Motor neuron (in vitro differentiated cells): ENCODE results near the gene HOXC10. TPM values are rescaled to one million over a fixed set of nuclear protein-coding genes. Genes with fewer than 3 reads are reported as not detected.

Experiments
- ATAC-seq, 8 experiments: fragments of 200-7000 bp; cut with Tn5 transposase; replicated peaks in 6 of 8; 2 replicates each; pipeline ENCODE4 v1.8.0; 2021; ENCODE audit warnings: mild to moderate bottlenecking in 8 of 8, moderate library complexity in 8 of 8
- H3K27ac ChIP-seq, 2 donors: fragments of 250-450 bp; sonication (Bioruptor Pico); 2 replicates each; pipeline ENCODE4 v1.9.0; 2021; ENCODE audit warnings: antibody characterized with exemption in 2 of 2, mild to moderate bottlenecking in 2 of 2, moderate library complexity in 1 of 2
- H3K4me1 ChIP-seq, 2 donors: fragments of 250-450 bp; sonication (Bioruptor Pico); replicated peaks in 1 of 2; 2 replicates each; pipeline ENCODE4 v1.6.1; 2021; ENCODE audit warnings: antibody characterized with exemption in 2 of 2, mild to moderate bottlenecking in 2 of 2, moderate library complexity in 1 of 2
- H3K4me3 ChIP-seq, 5 donors: fragments of 250-450 bp; sonication (Bioruptor Pico); 2 replicates each; pipeline ENCODE4 v1.9.0; 2021; ENCODE audit warnings: antibody characterized with exemption in 5 of 5, mild to moderate bottlenecking in 5 of 5, moderate library complexity in 4 of 5
- WGBS, 10 experiments: fragments of 450-650 bp; shearing (Covaris generic); methylation state at CpG; one replicate each; pipeline ENCODE4 v1.0.0; 2022; 5-methylcytosine and 5-hydroxymethylcytosine counted together
- in situ Hi-C, 9 experiments: fragments of 400-800 bp; cut with MboI; loops; one replicate each; pipeline ENCODE4 v1.15.0; 2021; ENCODE audit warnings: low sequenced_read_pairs in 9 of 9, low pct_unique_long_range_greater_than_20kb in 2 of 9; ENCODE audit not compliant: unreplicated experiment in 9 of 9
- total RNA-seq, 8 experiments: library from RNA; unstranded; fragments of 300-600 nt; gene quantifications; 2 replicates each; pipeline versions ENCODE4 v1.2.3 to v1.2.4, GENCODE V29; 2022

Gene HOXC10
- total RNA-seq, 8 experiments from 2014 or later: 0.14 to 75.5 (median 1.0) TPM; not detected in 3

GRCh38 chr12:54032627-54033100 lies 47.7 kb downstream of the HOXC10 start, which contains the start of gene HOXC5:
HOXC5 (plus strand) TSS chr12:54033050; CDS start chr12:54033123, 73 bp downstream.
- H3K4me3 ChIP-seq: peak within 1 kb of the TSS; percentile 41 to 62 (median 49)
- H3K4me1 ChIP-seq: peaks cover 49 to 72% of the 10 kb centered on the region in 2 donors
- peak within 1 kb of the TSS; percentile 94 for H3K27ac ChIP-seq
- 0 to 7% (median 0%) methylated on average over 1 to 6 of the region's 12 CpGs; no CpG with 5 or more reads in 2 of the 10 experiments for WGBS, 10 experiments
- in situ Hi-C loops: loop anchor here in 4 of 9 experiments (5.0 to 25.0 kb wide), 4 partner anchors 155 to 330 kb away; partner anchors contain the start of genes SMUG1 (in 2 of the 4) and GPR84 (in 1 of the 4)
- peak in 7 of 8 experiments; percentile 2 to 47 (median 34) for ATAC-seq

- Histone ChIP-seq H3K4me1 (peaks cover 44 to 73% of the 10 kb centered on the region in 2 donors), H3K4me3 (peak overlapping the region; percentile 41 to 58 (median 45)), H3K27ac (peak overlapping the region; percentile 91 to 94)
- ATAC-seq: peak; percentile 21 to 66 (median 52)
- 0 to 5% (median 0%) methylated on average over 2 to 28 of the region's 61 CpGs; no CpG with 5 or more reads in 1 of the 10 experiments for WGBS, 10 experiments
- in situ Hi-C loops: loop anchor here in 4 of 9 experiments (5.0 to 25.0 kb wide), 4 partner anchors 154 to 329 kb away; partner anchors contain the start of genes SMUG1 (in 2 of the 4) and GPR84 (in 1 of the 4)
These were observed 48.4 kb downstream of the HOXC10 start for GRCh38 chr12:54033106-54033979.

- WGBS, 10 experiments: 0 to 21% (median 0%) methylated on average over 1 to 15 of the region's 57 CpGs; no CpG with 5 or more reads in 6 of the 10 experiments
- ATAC-seq: peak; percentile 6 to 46 (median 26)
- peak overlapping the region; percentile 91 to 94 for H3K27ac ChIP-seq
- H3K4me1 ChIP-seq: peaks cover 44 to 73% of the 10 kb centered on the region in 2 donors
- in situ Hi-C loops: loop anchor here in 4 of 9 experiments (5.0 to 25.0 kb wide), 4 partner anchors 153 to 328 kb away; partner anchors contain the start of genes SMUG1 (in 2 of the 4) and GPR84 (in 1 of the 4)
- peak overlapping the region; percentile 41 to 58 (median 45) for H3K4me3 ChIP-seq
These were observed 49.2 kb downstream of the HOXC10 start for GRCh38 chr12:54033980-54034784.

DNA sequence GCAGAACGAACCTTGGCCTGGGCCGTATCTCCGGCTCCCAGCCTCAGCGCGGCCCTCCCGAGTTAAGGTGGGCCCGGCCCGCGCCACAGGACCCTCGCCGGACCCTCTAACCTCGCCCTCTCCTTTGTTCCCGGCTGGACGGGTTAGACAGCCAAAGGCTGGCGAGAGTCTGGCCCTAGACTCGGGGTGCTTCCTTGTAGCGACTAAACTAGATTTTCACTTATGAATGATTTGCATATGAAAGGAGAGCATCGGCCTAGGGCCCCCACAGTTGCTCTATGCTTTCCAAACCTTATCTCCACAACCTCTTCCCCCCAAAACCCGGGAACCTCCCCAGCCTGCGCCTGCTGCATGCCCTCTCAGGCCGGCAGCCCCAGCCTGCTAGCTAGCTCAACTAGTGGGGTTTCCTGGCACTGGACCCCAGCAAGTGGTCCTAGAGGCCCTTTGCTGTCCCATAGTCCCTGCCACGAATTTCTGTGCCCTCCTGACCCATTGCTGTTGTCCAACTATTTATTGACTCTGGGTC lies 49.9 kb downstream of the HOXC10 start:
- WGBS, 10 experiments: 11 to 83% (median 45%) methylated on average over 1 to 9 of the region's 22 CpGs; no CpG with 5 or more reads in 6 of the 10 experiments
- Histone ChIP-seq H3K27ac (peak overlapping the region; percentile 91 to 94), H3K4me3 (peak overlapping the region; percentile 41 to 58 (median 45)), H3K4me1 (peaks cover 44 to 75% of the 10 kb centered on the region in 2 donors)
- ATAC-seq: no peak
- in situ Hi-C loops: loop anchor here in 4 of 9 experiments (5.0 to 25.0 kb wide), 4 partner anchors 152 to 327 kb away; partner anchors contain the start of genes SMUG1 (in 2 of the 4) and GPR84 (in 1 of the 4)

DNA sequence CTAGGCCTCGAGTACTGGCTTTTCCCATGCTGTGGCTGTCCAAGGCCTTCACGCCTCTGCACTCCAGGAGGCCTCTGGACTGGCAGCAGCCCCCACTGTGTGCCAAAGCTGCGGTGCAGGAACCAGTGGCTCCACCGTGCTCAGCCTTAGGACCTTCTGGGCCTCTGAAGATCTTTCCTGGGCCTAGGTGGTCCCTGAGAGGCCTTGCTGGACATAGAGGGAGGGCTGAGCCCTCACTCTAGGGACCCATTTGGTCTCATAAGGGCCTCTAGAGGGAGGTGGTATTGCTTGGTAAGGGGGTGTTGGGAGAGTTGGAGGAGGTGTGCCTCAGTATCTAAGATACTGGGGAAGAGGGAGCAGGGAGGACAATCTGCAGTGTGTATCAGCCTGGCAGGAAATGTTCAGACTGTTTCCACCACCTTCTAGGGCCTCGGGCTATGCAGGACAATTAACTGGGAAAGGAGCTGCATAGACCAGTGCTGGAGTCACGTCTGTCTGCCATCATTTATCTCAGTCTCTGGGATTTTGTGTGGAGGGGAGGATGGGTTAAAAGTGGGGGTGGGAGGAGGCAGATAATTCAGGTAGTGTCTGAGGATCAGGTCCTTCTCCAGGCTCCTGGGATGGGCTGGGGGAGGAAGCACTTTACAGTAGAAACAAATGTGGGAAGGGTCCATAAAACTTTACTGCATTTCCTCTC lies 50.8 kb downstream of the HOXC10 start:
- in situ Hi-C loops: loop anchor here in 2 of 9 experiments (25.0 kb wide), 2 partner anchors 152 to 327 kb away; partner anchors contain the start of genes GPR84 (in 1 of the 2) and SMUG1 (in 1 of the 2)
- WGBS, 10 experiments: 29 to 90% (median 67%) methylated on average over 1 to 3 of the region's 6 CpGs; no CpG with 5 or more reads in 3 of the 10 experiments
- peaks cover 50 to 75% of the 10 kb centered on the region in 2 donors for H3K4me1 ChIP-seq
- peak overlapping the region; percentile 91 to 94 for H3K27ac ChIP-seq
- H3K4me3 ChIP-seq: peak overlapping the region; percentile 41 to 58 (median 45)
- no peak for ATAC-seq

DNA sequence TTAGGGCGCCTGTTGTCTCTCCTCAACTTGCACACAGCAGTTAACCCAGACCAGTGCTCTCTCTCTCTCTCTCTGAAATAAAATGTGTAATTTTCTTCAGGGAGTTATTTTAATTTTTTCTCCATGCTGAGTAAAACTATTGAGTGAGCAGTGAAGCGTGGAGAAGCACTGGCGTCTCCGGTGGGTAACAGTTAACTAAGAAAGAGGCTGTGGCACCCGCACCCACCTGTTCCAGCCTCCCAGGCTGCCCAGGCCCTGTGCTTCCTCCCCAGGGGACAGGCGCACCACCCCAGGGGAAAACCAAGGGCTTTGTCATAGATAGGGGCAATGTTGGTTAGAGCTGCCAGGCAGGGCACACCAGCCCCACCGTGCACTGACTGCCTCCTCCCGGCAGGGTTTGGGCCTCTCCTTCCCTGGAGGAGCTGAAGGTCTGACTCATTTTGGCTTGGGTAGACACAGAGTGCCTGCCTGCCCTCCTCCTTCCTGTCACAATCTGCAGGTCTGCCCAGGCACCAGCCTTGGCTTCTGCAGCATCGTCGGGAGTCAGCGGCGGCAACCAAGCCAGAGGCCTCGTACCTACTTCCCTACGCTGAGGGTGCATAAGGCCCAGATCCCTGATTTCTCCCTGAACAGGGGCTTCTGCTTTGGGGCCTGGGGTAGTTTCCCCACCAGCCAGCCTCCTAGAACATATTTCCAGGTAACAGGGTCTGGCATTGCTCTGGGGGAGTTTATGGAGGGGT lies 51.8 kb downstream of the HOXC10 start:
- Histone ChIP-seq H3K27ac (peak overlapping the region; percentile 37 to 91), H3K4me3 (peak overlapping the region in 4 of 5 donors; percentile 4 to 49 (median 33)), H3K4me1 (peaks cover 55 to 74% of the 10 kb centered on the region in 2 donors)
- ATAC-seq: peak in 7 of 8 experiments; percentile 1 to 8 (median 6)
- in situ Hi-C loops: loop anchor here in 2 of 9 experiments (25.0 kb wide), 2 partner anchors 151 to 326 kb away; partner anchors contain the start of genes GPR84 (in 1 of the 2) and SMUG1 (in 1 of the 2)
- 13 to 100% (median 82%) methylated on average over 3 to 9 of the region's 14 CpGs; no CpG with 5 or more reads in 4 of the 10 experiments for WGBS, 10 experiments

- ATAC-seq: peak in 5 of 8 experiments; percentile 4 to 29 (median 10)
- WGBS, 10 experiments: 0 to 85% (median 11%) methylated on average over 3 to 11 of the region's 14 CpGs; no CpG with 5 or more reads in 1 of the 10 experiments
- in situ Hi-C loops: loop anchor here in 2 of 9 experiments (25.0 kb wide), 2 partner anchors 150 to 325 kb away; partner anchors contain the start of genes GPR84 (in 1 of the 2) and SMUG1 (in 1 of the 2)
- Histone ChIP-seq H3K4me1 (peaks cover 56 to 74% of the 10 kb centered on the region in 2 donors), H3K27ac (peak overlapping the region; percentile 64 to 91), H3K4me3 (peak overlapping the region; percentile 30 to 49 (median 32))
These were observed 52.7 kb downstream of the HOXC10 start for GRCh38 chr12:54037360-54038283.

GRCh38 chr12:54038284-54038870 lies 53.4 kb downstream of the HOXC10 start:
- 20 to 100% (median 42%) methylated on average over 1 to 3 of the region's 5 CpGs; no CpG with 5 or more reads in 4 of the 10 experiments for WGBS, 10 experiments
- peak in 2 of 8 experiments; percentile 1 to 6 for ATAC-seq
- in situ Hi-C loops: loop anchor here in 2 of 9 experiments (25.0 kb wide), 2 partner anchors 149 to 324 kb away; partner anchors contain the start of genes GPR84 (in 1 of the 2) and SMUG1 (in 1 of the 2)
- Histone ChIP-seq H3K4me1 (peaks cover 64 to 81% of the 10 kb centered on the region in 2 donors), H3K4me3 (peak overlapping the region; percentile 30 to 49 (median 32)), H3K27ac (peak overlapping the region; percentile 64 to 90)

DNA sequence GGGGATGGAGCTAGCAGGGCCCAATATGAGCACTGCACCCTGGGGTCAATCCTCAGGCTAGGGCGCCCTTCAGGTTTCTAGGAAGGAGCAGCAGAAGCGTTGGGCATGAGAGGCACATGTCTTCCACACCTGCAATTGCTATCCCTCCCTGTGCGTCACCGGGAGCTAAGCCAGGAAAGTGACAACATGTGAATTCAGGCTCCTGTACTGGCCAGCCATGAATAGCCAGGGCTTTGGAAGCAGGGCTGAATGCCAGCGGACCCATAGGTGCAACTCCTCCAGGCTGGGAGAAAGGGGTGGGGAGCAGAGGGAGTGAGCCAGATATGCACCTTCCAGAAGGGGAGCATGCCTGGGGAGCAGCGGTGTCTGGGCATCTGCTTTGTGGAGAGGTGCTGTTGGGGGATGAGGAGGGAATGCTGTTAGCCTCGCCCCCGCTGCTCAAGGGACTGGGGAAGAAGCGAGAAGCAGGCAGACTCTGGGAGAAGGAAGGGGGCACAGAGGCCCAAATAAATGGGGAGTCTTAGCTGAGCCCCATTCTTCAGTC lies 54.0 kb downstream of the HOXC10 start:
- WGBS, 10 experiments: 0 to 100% (median 45%) methylated on average over 1 to 2 of the region's 9 CpGs; no CpG with 5 or more reads in 6 of the 10 experiments
- ATAC-seq: peak in 5 of 8 experiments; percentile 2 to 27 (median 7)
- Histone ChIP-seq H3K4me1 (peaks cover 69 to 87% of the 10 kb centered on the region in 2 donors), H3K27ac (peak overlapping the region; percentile 64 to 90), H3K4me3 (peak overlapping the region; percentile 30 to 49 (median 32))
- in situ Hi-C loops: loop anchor here in 2 of 9 experiments (25.0 kb wide), 2 partner anchors 148 to 323 kb away; partner anchors contain the start of genes GPR84 (in 1 of the 2) and SMUG1 (in 1 of the 2)
